Myocyte (in vitro differentiated cells): ENCODE data around the gene CCSAP. TPM values are rescaled to one million over a fixed set of nuclear protein-coding genes. Genes with fewer than 3 reads are reported as not detected.

Experiments used
- DNase-seq: peaks from one replicate; pipeline ENCODE4 v3.0.0-alpha.2; 2012; ENCODE audit warnings: low read depth
- total RNA-seq: library from RNA; depleted of rRNA; stranded (reverse); fragments of >200 nt; gene quantifications from 2 replicates; pipeline ENCODE4 v1.2.3, GENCODE V29; 2014

Gene CCSAP
- total RNA-seq, 1 donor from 2014 or later, result 7.4 TPM

- no peak for DNase-seq
Measured at GRCh38 chr1:229287267-229287666, 55.6 kb downstream of the CCSAP start.

- no peak for DNase-seq
Measured at GRCh38 chr1:229286099-229286766, 56.6 kb downstream of the CCSAP start.

- DNase-seq, result no peak
Measured at GRCh38 chr1:229285440-229285839, 57.4 kb downstream of the CCSAP start.

- DNase-seq, result no peak
Measured at GRCh38 chr1:229284887-229285286, 58.0 kb downstream of the CCSAP start.

- DNase-seq, result no peak
Measured at GRCh38 chr1:229283183-229283611, 59.6 kb downstream of the CCSAP start.

GRCh38 chr1:229282295-229282823, 60.5 kb downstream of the CCSAP start:
- no peak for DNase-seq

- DNase-seq, result no peak
Measured at GRCh38 chr1:229281339-229281926, 61.4 kb downstream of the CCSAP start.

- no peak for DNase-seq
Measured at GRCh38 chr1:229280921-229281320, 61.9 kb downstream of the CCSAP start.

- no peak for DNase-seq
Measured at GRCh38 chr1:229280037-229280828, 62.6 kb downstream of the CCSAP start.

- no peak for DNase-seq
Measured at GRCh38 chr1:229279242-229279641, 63.6 kb downstream of the CCSAP start.

- no peak for DNase-seq
Measured at GRCh38 chr1:229278120-229278741, 64.6 kb downstream of the CCSAP start.

- DNase-seq, result no peak
Measured at GRCh38 chr1:229275005-229275404, 67.8 kb downstream of the CCSAP start.

GRCh38 chr1:229273507-229274232, 69.2 kb downstream of the CCSAP start:
- DNase-seq, result no peak

- DNase-seq, result no peak
Measured at GRCh38 chr1:229272164-229273158, 70.4 kb downstream of the CCSAP start.

GRCh38 chr1:229271448-229272159, 71.2 kb downstream of the CCSAP start:
- peak; percentile 27 for DNase-seq
